Endothelial cell of umbilical vein (primary cell): ENCODE data around the gene NDST4. TPM values are rescaled to one million over a fixed set of nuclear protein-coding genes. Genes with fewer than 3 reads are reported as not detected.

Experiments
- BruUV-seq: library from RNA; stranded (reverse); fragments of 400-500 nt; replicated peaks from 2 replicates; lab custom pipeline; 2021; lab: Mats Ljungman, UMichigan
- CTCF ChIA-PET: fragments of 300-600, 350-600 bp; sonication (Branson Sonifier 250); formaldehyde crosslinking; loops from one replicate; lab custom pipeline; 2021; ENCODE audit warnings: antibody characterized with exemption, inconsistent platforms; lab: Charles Lee
- POLR2A ChIA-PET: fragments of 300-600, 350-600 bp; sonication (Branson Sonifier 250); formaldehyde crosslinking; loops from one replicate; lab custom pipeline; 2021; ENCODE audit warnings: antibody characterized with exemption, inconsistent platforms; lab: Charles Lee
- DNase-seq: peaks from one replicate; pipeline ENCODE4 v3.0.0-alpha.2; 2011; ENCODE audit warnings: low read depth, low spot score
- FAIRE-seq: peaks from 2 replicates; lab custom pipeline; 2011; peaks lifted over from hg19 to GRCh38; lab: Jason Lieb, UNC
- H2AFZ ChIP-seq: 2 replicates; pipeline ENCODE4 v1.6.0; 2012; ENCODE audit warnings: low read depth, low read length, control low read depth, inconsistent platforms
- H3K27ac ChIP-seq: 2 replicates; pipeline ENCODE4 v1.5.1; 2011; ENCODE audit warnings: low read depth, mild to moderate bottlenecking, control low read depth, low read length, moderate library complexity; ENCODE audit not compliant: insufficient read depth
- H3K27me3 ChIP-seq, 2 experiments: 2 replicates each; pipeline versions ENCODE4 v1.6.0 to v1.6.1; 2011; ENCODE audit warnings: low read length in 2 of 2, mixed read lengths in 1 of 2; ENCODE audit not compliant: control insufficient read depth in 2 of 2, insufficient read depth in 2 of 2
- H3K36me3 ChIP-seq, 2 experiments: 2 replicates in 1 of 2; 3 replicates in 1 of 2; pipeline ENCODE4 v1.5.1; 2011; ENCODE audit warnings: low read length in 2 of 2, mild to moderate bottlenecking in 1 of 2, moderate library complexity in 1 of 2; ENCODE audit not compliant: control insufficient read depth in 2 of 2, insufficient read depth in 2 of 2; ENCODE audit errors: extremely low read depth in 1 of 2
- H3K4me1 ChIP-seq: 3 replicates; pipeline ENCODE4 v1.5.1; 2011; ENCODE audit warnings: mild to moderate bottlenecking, low read length; ENCODE audit not compliant: control insufficient read depth, insufficient read depth; ENCODE audit errors: extremely low read depth
- H3K4me2 ChIP-seq: 2 replicates; pipeline ENCODE4 v1.6.1; 2011; ENCODE audit warnings: low read length, control low read depth, mixed read lengths; ENCODE audit not compliant: insufficient read depth
- H3K4me3 ChIP-seq, 3 experiments: fragments of 200-600 bp in 1 of 3; sonication (generic), shearing (Covaris generic) in 1 of 3; replicated peaks in 1 of 3; 2 replicates each; pipeline ENCODE4 v1.5.1; 2011 to 2016; ENCODE audit warnings: control low read depth in 3 of 3, low read length in 3 of 3, mild to moderate bottlenecking in 2 of 3, inconsistent platforms in 1 of 3, low read depth in 1 of 3, moderate library complexity in 1 of 3; ENCODE audit not compliant: insufficient read depth in 1 of 3
- H3K79me2 ChIP-seq: 2 replicates; pipeline ENCODE4 v1.6.0; 2012; ENCODE audit warnings: low read length, inconsistent platforms; ENCODE audit not compliant: control insufficient read depth, insufficient read depth
- H3K9ac ChIP-seq: replicated peaks from 2 replicates; pipeline ENCODE3; 2011; ENCODE audit warnings: low read length, control low read depth; ENCODE audit not compliant: insufficient read depth; ENCODE audit errors: extremely low read depth
- H3K9me1 ChIP-seq: replicated peaks from 3 replicates; pipeline ENCODE4 v1.6.0; 2011; ENCODE audit warnings: mild to moderate bottlenecking, low read length; ENCODE audit not compliant: control insufficient read depth, insufficient read depth; ENCODE audit errors: extremely low read depth
- H3K9me3 ChIP-seq: replicated peaks from 2 replicates; pipeline ENCODE4 v1.5.1; 2012; ENCODE audit warnings: low read length, inconsistent platforms; ENCODE audit not compliant: control insufficient read depth, insufficient read depth
- H4K20me1 ChIP-seq: replicated peaks from 2 replicates; pipeline ENCODE3; 2011; ENCODE audit warnings: mild to moderate bottlenecking, low read length; ENCODE audit not compliant: control insufficient read depth, insufficient read depth; ENCODE audit errors: extremely low read depth
- CTCF ChIP-seq, 2 donors: IDR thresholded peaks; 1 replicate in 1 of 2; 2 replicates in 1 of 2; pipeline ENCODE4 v1.5.1; 2011; ENCODE audit warnings: low read length in 2 of 2, mild to moderate bottlenecking in 2 of 2, moderate library complexity in 2 of 2, control low read depth in 1 of 2, inconsistent platforms in 1 of 2, low read depth in 1 of 2; ENCODE audit not compliant: insufficient read depth in 1 of 2; ENCODE audit errors: extremely low read depth in 1 of 2
- EZH2 ChIP-seq: IDR thresholded peaks from 2 replicates; pipeline ENCODE4 v1.6.1; 2012; ENCODE audit warnings: borderline replicate concordance, low read depth, mild to moderate bottlenecking, moderate library complexity, low read length, inconsistent platforms; ENCODE audit not compliant: severe bottlenecking
- FOS ChIP-seq: IDR thresholded peaks from 2 replicates; pipeline ENCODE4 v1.6.1; 2011; ENCODE audit warnings: mild to moderate bottlenecking, low read length, moderate library complexity, borderline replicate concordance; ENCODE audit not compliant: insufficient read depth
- GATA2 ChIP-seq: IDR thresholded peaks from 2 replicates; pipeline ENCODE4 v1.7.0; 2011; ENCODE audit warnings: low read depth, mild to moderate bottlenecking, moderate library complexity, mixed read lengths, low read length; ENCODE audit not compliant: insufficient read length, insufficient read depth
- JUN ChIP-seq: IDR thresholded peaks from 2 replicates; pipeline ENCODE4 v1.6.1; 2011; ENCODE audit warnings: borderline replicate concordance, low read depth; ENCODE audit not compliant: insufficient read length, insufficient read depth
- MYC ChIP-seq: IDR thresholded peaks from one replicate; pipeline ENCODE4 v1.6.1; 2011; ENCODE audit warnings: mild to moderate bottlenecking, low read depth, low read length
- POLR2A ChIP-seq: IDR thresholded peaks from 2 replicates; pipeline ENCODE4 v1.6.1; 2012; ENCODE audit warnings: low read depth, mild to moderate bottlenecking, control low read depth, low read length
- POLR2AphosphoS5 ChIP-seq: IDR thresholded peaks from 2 replicates; pipeline ENCODE4 v1.6.1; 2012; ENCODE audit warnings: low read depth, mild to moderate bottlenecking, control low read depth, low read length, moderate library complexity; ENCODE audit not compliant: insufficient read depth
- dilution Hi-C: fragments of 300-500 bp; cut with MboI; formaldehyde crosslinking; loops from one replicate; pipeline ENCODE4 v1.15.0; 2019; ENCODE audit warnings: low sequenced_read_pairs; ENCODE audit not compliant: extremely low pct_ligation_motif_present
- intact Hi-C: fragments of 100-400 bp; cut with micrococcal nuclease; formaldehyde crosslinking; loops from one replicate; pipeline ENCODE4 v1.10.0; 2022
- polyA plus RNA-seq, 4 experiments: library from polyadenylated mRNA; depleted of rRNA in 3 of 4; stranded (reverse) in 3 of 4; unstranded in 1 of 4; fragments of >200 nt; gene quantifications; 2 replicates each; pipeline versions ENCODE4 v1.2.1 to v1.2.3, GENCODE V29; 2011 to 2012; ENCODE audit warnings: missing spikeins in 1 of 4
- total RNA-seq: library from RNA; stranded (reverse); gene quantifications from 2 replicates; pipeline ENCODE4 v1.2.3, GENCODE V29; 2021
- TF ChIP-seq, protein P1 (sequence below): IDR thresholded peaks from 2 replicates; pipeline ENCODE4 v1.6.1; 2011; ENCODE audit not compliant: insufficient read depth, insufficient read length

NDST4 gene
- total and polyA plus RNA-seq, 2 donors (not counting 3 experiments of a cell fraction or from before 2014, with no cell fraction given): not detected

GRCh38 chr4:115076691-115077090, 36.7 kb downstream of the NDST4 start:
- BruUV-seq: no TSS peak
- H3K9me3 ChIP-seq: no peaks in the 10 kb centered on the region
- no peak overlapping the region for H3K9ac ChIP-seq
- dilution Hi-C loops (no loop called here), intact Hi-C loops (no loop called here)
- no peaks in the 10 kb centered on the region for H3K27me3 ChIP-seq
- CTCF ChIA-PET: no interaction called here
- no peaks in the 10 kb centered on the region for H3K36me3 ChIP-seq
- no peak for TF ChIP-seq GATA2
- TF ChIP-seq CTCF (IDR thresholded peaks at IDR 0.05; ENCODE audit: extremely low read depth in 1 of 2, insufficient read depth in 1 of 2, low read depth in 1 of 2, low read length in 2 of 2): no peak
- TF ChIP-seq FOS: no peak
- TF ChIP-seq POLR2AphosphoS5: no peak
- TF ChIP-seq MYC: no peak
- TF ChIP-seq JUN: no peak
- TF ChIP-seq POLR2A: no peak
- FAIRE-seq (no peak), DNase-seq (no peak)
- no peak overlapping the region for H2AFZ ChIP-seq
- H3K27ac ChIP-seq: no peak overlapping the region
- POLR2A ChIA-PET: no interaction called here
- no peak overlapping the region for H3K4me3 ChIP-seq
- H4K20me1 ChIP-seq: no peaks in the 10 kb centered on the region
- no peaks in the 10 kb centered on the region for H3K9me1 ChIP-seq
- no peaks in the 10 kb centered on the region for H3K4me1 ChIP-seq
- H3K79me2 ChIP-seq: no peaks in the 10 kb centered on the region
- H3K4me2 ChIP-seq: no peak overlapping the region

DNA sequence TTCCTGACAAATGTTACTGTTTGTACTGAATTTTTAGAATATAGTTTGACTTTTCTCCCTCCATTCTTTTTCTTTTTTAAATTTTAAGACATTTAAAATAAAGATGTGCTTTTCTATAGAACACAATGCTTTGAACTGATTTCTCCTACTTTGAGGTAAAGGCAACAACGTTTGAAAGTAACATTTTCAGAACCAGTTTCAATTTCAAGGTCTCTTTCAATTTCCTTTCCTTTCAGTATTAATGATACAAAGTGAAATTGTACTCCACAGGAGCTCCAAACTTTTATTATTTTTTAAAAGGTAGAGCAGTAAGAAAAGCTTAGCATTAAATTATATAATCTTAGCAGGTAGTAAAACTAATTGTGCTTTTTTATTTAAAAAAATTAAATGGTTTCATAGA, 54.9 kb downstream of the NDST4 start:
- no peak for FAIRE-seq
- H3K27ac ChIP-seq: no peak overlapping the region
- CTCF ChIA-PET: no interaction called here
- H3K4me2 ChIP-seq: no peak overlapping the region
- no peaks in the 10 kb centered on the region for H3K9me1 ChIP-seq
- dilution Hi-C loops (no loop called here), intact Hi-C loops (no loop called here)
- H3K79me2 ChIP-seq: no peaks in the 10 kb centered on the region
- H3K4me3 ChIP-seq: no peak overlapping the region
- TF ChIP-seq JUN (no peak), POLR2A (no peak), EZH2 (no peak), FOS (no peak), MYC (no peak), POLR2AphosphoS5 (no peak), GATA2 (no peak)
- TF ChIP-seq, protein P1, sequence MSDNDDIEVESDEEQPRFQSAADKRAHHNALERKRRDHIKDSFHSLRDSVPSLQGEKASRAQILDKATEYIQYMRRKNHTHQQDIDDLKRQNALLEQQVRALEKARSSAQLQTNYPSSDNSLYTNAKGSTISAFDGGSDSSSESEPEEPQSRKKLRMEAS: no peak
- H2AFZ ChIP-seq: no peak overlapping the region
- POLR2A ChIA-PET: no interaction called here
- no peaks in the 10 kb centered on the region for H4K20me1 ChIP-seq
- no peaks in the 10 kb centered on the region for H3K36me3 ChIP-seq
- no peaks in the 10 kb centered on the region for H3K27me3 ChIP-seq
- H3K4me1 ChIP-seq: no peaks in the 10 kb centered on the region
- DNase-seq: no peak
- no peak overlapping the region for H3K9ac ChIP-seq
- no TSS peak for BruUV-seq
- H3K9me3 ChIP-seq: no peaks in the 10 kb centered on the region
